ENCODE measurements around the gene TLK2.

DNA sequence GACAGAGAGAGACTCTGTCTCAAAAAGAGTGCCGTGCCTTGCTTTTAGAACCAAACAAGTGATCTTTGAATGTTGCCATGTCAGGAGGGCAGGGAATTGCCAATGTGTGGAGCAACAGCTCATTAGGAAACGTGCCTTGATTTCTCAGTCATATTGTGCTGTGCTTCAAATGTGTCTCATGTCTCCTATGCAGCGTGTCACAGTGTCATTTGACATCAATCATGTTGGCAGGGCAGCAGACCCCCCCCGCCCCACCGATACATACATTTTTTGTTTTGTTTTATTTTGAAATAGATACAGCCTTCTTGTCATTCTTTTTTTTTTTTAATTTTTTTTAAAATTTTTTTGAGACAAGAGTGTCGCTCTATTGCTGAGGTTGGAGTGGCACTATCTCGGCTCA is 170.9 kb downstream of the TLK2 start:
- TF ChIP-seq EZH2 (optimal IDR thresholded peaks at IDR 0.05; ENCODE audit: low read depth, low read length) (no peak), CTCF (IDR thresholded peaks at IDR 0.05; ENCODE audit: low read length) (no peak)
